Endothelial cell of umbilical vein (primary cell): ENCODE data around the gene HEXIM1. TPM values are rescaled to one million over a fixed set of nuclear protein-coding genes. Genes with fewer than 3 reads are reported as not detected.

ENCODE experiments used
- BruUV-seq: library from RNA; stranded (reverse); fragments of 400-500 nt; replicated peaks from 2 replicates; lab custom pipeline; 2021; lab: Mats Ljungman, UMichigan
- CTCF ChIA-PET: fragments of 300-600, 350-600 bp; sonication (Branson Sonifier 250); formaldehyde crosslinking; loops from one replicate; lab custom pipeline; 2021; ENCODE audit warnings: antibody characterized with exemption, inconsistent platforms; lab: Charles Lee
- POLR2A ChIA-PET: fragments of 300-600, 350-600 bp; sonication (Branson Sonifier 250); formaldehyde crosslinking; loops from one replicate; lab custom pipeline; 2021; ENCODE audit warnings: antibody characterized with exemption, inconsistent platforms; lab: Charles Lee
- DNase-seq: peaks from one replicate; pipeline ENCODE4 v3.0.0-alpha.2; 2011; ENCODE audit warnings: low read depth, low spot score
- FAIRE-seq: peaks from 2 replicates; lab custom pipeline; 2011; peaks lifted over from hg19 to GRCh38; lab: Jason Lieb, UNC
- H2AFZ ChIP-seq: 2 replicates; pipeline ENCODE4 v1.6.0; 2012; ENCODE audit warnings: low read depth, low read length, control low read depth, inconsistent platforms
- H3K27ac ChIP-seq: 2 replicates; pipeline ENCODE4 v1.5.1; 2011; ENCODE audit warnings: low read depth, mild to moderate bottlenecking, control low read depth, low read length, moderate library complexity; ENCODE audit not compliant: insufficient read depth
- H3K27me3 ChIP-seq, 2 experiments: 2 replicates each; pipeline versions ENCODE4 v1.6.0 to v1.6.1; 2011; ENCODE audit warnings: low read length in 2 of 2, mixed read lengths in 1 of 2; ENCODE audit not compliant: control insufficient read depth in 2 of 2, insufficient read depth in 2 of 2
- H3K36me3 ChIP-seq, 2 experiments: 2 replicates in 1 of 2; 3 replicates in 1 of 2; pipeline ENCODE4 v1.5.1; 2011; ENCODE audit warnings: low read length in 2 of 2, mild to moderate bottlenecking in 1 of 2, moderate library complexity in 1 of 2; ENCODE audit not compliant: control insufficient read depth in 2 of 2, insufficient read depth in 2 of 2; ENCODE audit errors: extremely low read depth in 1 of 2
- H3K4me1 ChIP-seq: 3 replicates; pipeline ENCODE4 v1.5.1; 2011; ENCODE audit warnings: mild to moderate bottlenecking, low read length; ENCODE audit not compliant: control insufficient read depth, insufficient read depth; ENCODE audit errors: extremely low read depth
- H3K4me2 ChIP-seq: 2 replicates; pipeline ENCODE4 v1.6.1; 2011; ENCODE audit warnings: low read length, control low read depth, mixed read lengths; ENCODE audit not compliant: insufficient read depth
- H3K4me3 ChIP-seq, 3 experiments: fragments of 200-600 bp in 1 of 3; sonication (generic), shearing (Covaris generic) in 1 of 3; replicated peaks in 1 of 3; 2 replicates each; pipeline ENCODE4 v1.5.1; 2011 to 2016; ENCODE audit warnings: control low read depth in 3 of 3, low read length in 3 of 3, mild to moderate bottlenecking in 2 of 3, inconsistent platforms in 1 of 3, low read depth in 1 of 3, moderate library complexity in 1 of 3; ENCODE audit not compliant: insufficient read depth in 1 of 3
- H3K79me2 ChIP-seq: 2 replicates; pipeline ENCODE4 v1.6.0; 2012; ENCODE audit warnings: low read length, inconsistent platforms; ENCODE audit not compliant: control insufficient read depth, insufficient read depth
- H3K9ac ChIP-seq: replicated peaks from 2 replicates; pipeline ENCODE3; 2011; ENCODE audit warnings: low read length, control low read depth; ENCODE audit not compliant: insufficient read depth; ENCODE audit errors: extremely low read depth
- H3K9me1 ChIP-seq: replicated peaks from 3 replicates; pipeline ENCODE4 v1.6.0; 2011; ENCODE audit warnings: mild to moderate bottlenecking, low read length; ENCODE audit not compliant: control insufficient read depth, insufficient read depth; ENCODE audit errors: extremely low read depth
- H3K9me3 ChIP-seq: replicated peaks from 2 replicates; pipeline ENCODE4 v1.5.1; 2012; ENCODE audit warnings: low read length, inconsistent platforms; ENCODE audit not compliant: control insufficient read depth, insufficient read depth
- H4K20me1 ChIP-seq: replicated peaks from 2 replicates; pipeline ENCODE3; 2011; ENCODE audit warnings: mild to moderate bottlenecking, low read length; ENCODE audit not compliant: control insufficient read depth, insufficient read depth; ENCODE audit errors: extremely low read depth
- EZH2 ChIP-seq: IDR thresholded peaks from 2 replicates; pipeline ENCODE4 v1.6.1; 2012; ENCODE audit warnings: borderline replicate concordance, low read depth, mild to moderate bottlenecking, moderate library complexity, low read length, inconsistent platforms; ENCODE audit not compliant: severe bottlenecking
- FOS ChIP-seq: IDR thresholded peaks from 2 replicates; pipeline ENCODE4 v1.6.1; 2011; ENCODE audit warnings: mild to moderate bottlenecking, low read length, moderate library complexity, borderline replicate concordance; ENCODE audit not compliant: insufficient read depth
- GATA2 ChIP-seq: IDR thresholded peaks from 2 replicates; pipeline ENCODE4 v1.7.0; 2011; ENCODE audit warnings: low read depth, mild to moderate bottlenecking, moderate library complexity, mixed read lengths, low read length; ENCODE audit not compliant: insufficient read length, insufficient read depth
- JUN ChIP-seq: IDR thresholded peaks from 2 replicates; pipeline ENCODE4 v1.6.1; 2011; ENCODE audit warnings: borderline replicate concordance, low read depth; ENCODE audit not compliant: insufficient read length, insufficient read depth
- MYC ChIP-seq: IDR thresholded peaks from one replicate; pipeline ENCODE4 v1.6.1; 2011; ENCODE audit warnings: mild to moderate bottlenecking, low read depth, low read length
- POLR2A ChIP-seq: IDR thresholded peaks from 2 replicates; pipeline ENCODE4 v1.6.1; 2012; ENCODE audit warnings: low read depth, mild to moderate bottlenecking, control low read depth, low read length
- POLR2AphosphoS5 ChIP-seq: IDR thresholded peaks from 2 replicates; pipeline ENCODE4 v1.6.1; 2012; ENCODE audit warnings: low read depth, mild to moderate bottlenecking, control low read depth, low read length, moderate library complexity; ENCODE audit not compliant: insufficient read depth
- dilution Hi-C: fragments of 300-500 bp; cut with MboI; formaldehyde crosslinking; loops from one replicate; pipeline ENCODE4 v1.15.0; 2019; ENCODE audit warnings: low sequenced_read_pairs; ENCODE audit not compliant: extremely low pct_ligation_motif_present
- intact Hi-C: fragments of 100-400 bp; cut with micrococcal nuclease; formaldehyde crosslinking; loops from one replicate; pipeline ENCODE4 v1.10.0; 2022
- polyA plus RNA-seq, 4 experiments: library from polyadenylated mRNA; depleted of rRNA in 3 of 4; stranded (reverse) in 3 of 4; unstranded in 1 of 4; fragments of >200 nt; gene quantifications; 2 replicates each; pipeline versions ENCODE4 v1.2.1 to v1.2.3, GENCODE V29; 2011 to 2012; ENCODE audit warnings: missing spikeins in 1 of 4
- total RNA-seq: library from RNA; stranded (reverse); gene quantifications from 2 replicates; pipeline ENCODE4 v1.2.3, GENCODE V29; 2021
- TF ChIP-seq, protein P1 (sequence below): IDR thresholded peaks from 2 replicates; pipeline ENCODE4 v1.6.1; 2011; ENCODE audit not compliant: insufficient read depth, insufficient read length
- TF ChIP-seq, protein P2 (sequence below), 2 donors: IDR thresholded peaks; 1 replicate in 1 of 2; 2 replicates in 1 of 2; pipeline ENCODE4 v1.5.1; 2011; ENCODE audit warnings: low read length in 2 of 2, mild to moderate bottlenecking in 2 of 2, moderate library complexity in 2 of 2, control low read depth in 1 of 2, inconsistent platforms in 1 of 2, low read depth in 1 of 2; ENCODE audit not compliant: insufficient read depth in 1 of 2; ENCODE audit errors: extremely low read depth in 1 of 2

HEXIM1 gene
- total and polyA plus RNA-seq, 2 donors (not counting 3 experiments of a cell fraction or from before 2014, with no cell fraction given), result 7.0 to 20.0 TPM

DNA sequence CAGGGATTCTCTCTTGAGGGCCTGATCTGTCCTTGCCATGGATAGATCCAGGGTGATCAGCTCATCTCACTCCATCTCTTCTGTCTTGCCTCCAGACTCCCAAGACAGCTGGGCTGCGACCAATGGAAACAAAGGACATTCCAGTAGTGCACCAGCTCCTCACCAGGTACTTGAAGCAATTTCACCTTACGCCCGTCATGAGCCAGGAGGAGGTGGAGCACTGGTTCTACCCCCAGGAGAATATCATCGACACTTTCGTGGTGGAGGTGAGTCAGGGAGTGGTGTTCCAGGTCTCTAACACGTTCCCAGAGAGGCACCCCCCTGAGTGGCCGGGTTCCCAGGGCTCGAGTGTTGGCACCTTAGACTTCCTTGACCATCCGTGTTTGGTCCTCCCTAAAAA is 45.4 kb upstream of the HEXIM1 start:
- intact Hi-C loops (no loop called here), dilution Hi-C loops (no loop called here)
- no peak overlapping the region for H3K9ac ChIP-seq
- no peak overlapping the region for H3K4me3 ChIP-seq
- FAIRE-seq, result no peak
- no peak overlapping the region for H3K4me2 ChIP-seq
- no peak for DNase-seq
- no peak overlapping the region for H3K27ac ChIP-seq
- H3K79me2 ChIP-seq, result no peaks in the 10 kb centered on the region
- no peaks in the 10 kb centered on the region for H3K4me1 ChIP-seq
- CTCF ChIA-PET, result interaction anchor here (4.3 kb wide), 1 partner anchor 32 kb away, joined by 26 read pairs; the partner anchor contains the start of gene ACBD4
- no peaks in the 10 kb centered on the region for H4K20me1 ChIP-seq
- no peaks in the 10 kb centered on the region for H3K27me3 ChIP-seq
- H3K36me3 ChIP-seq, result peaks cover 36 to 68% of the 10 kb centered on the region in 2 experiments
- H3K9me1 ChIP-seq, result no peaks in the 10 kb centered on the region
- no peaks in the 10 kb centered on the region for H3K9me3 ChIP-seq
- POLR2A ChIA-PET, result no interaction called here
- TF ChIP-seq JUN (no peak), EZH2 (no peak), POLR2A (no peak), FOS (no peak), GATA2 (no peak), POLR2AphosphoS5 (no peak), MYC (no peak)
- TF ChIP-seq, protein P1, sequence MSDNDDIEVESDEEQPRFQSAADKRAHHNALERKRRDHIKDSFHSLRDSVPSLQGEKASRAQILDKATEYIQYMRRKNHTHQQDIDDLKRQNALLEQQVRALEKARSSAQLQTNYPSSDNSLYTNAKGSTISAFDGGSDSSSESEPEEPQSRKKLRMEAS, result no peak
- TF ChIP-seq, protein P2, sequence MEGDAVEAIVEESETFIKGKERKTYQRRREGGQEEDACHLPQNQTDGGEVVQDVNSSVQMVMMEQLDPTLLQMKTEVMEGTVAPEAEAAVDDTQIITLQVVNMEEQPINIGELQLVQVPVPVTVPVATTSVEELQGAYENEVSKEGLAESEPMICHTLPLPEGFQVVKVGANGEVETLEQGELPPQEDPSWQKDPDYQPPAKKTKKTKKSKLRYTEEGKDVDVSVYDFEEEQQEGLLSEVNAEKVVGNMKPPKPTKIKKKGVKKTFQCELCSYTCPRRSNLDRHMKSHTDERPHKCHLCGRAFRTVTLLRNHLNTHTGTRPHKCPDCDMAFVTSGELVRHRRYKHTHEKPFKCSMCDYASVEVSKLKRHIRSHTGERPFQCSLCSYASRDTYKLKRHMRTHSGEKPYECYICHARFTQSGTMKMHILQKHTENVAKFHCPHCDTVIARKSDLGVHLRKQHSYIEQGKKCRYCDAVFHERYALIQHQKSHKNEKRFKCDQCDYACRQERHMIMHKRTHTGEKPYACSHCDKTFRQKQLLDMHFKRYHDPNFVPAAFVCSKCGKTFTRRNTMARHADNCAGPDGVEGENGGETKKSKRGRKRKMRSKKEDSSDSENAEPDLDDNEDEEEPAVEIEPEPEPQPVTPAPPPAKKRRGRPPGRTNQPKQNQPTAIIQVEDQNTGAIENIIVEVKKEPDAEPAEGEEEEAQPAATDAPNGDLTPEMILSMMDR (IDR thresholded peaks at IDR 0.05; ENCODE audit: extremely low read depth in 1 of 2, insufficient read depth in 1 of 2, low read depth in 1 of 2, low read length in 2 of 2), result no peak
- no TSS peak for BruUV-seq
- no peak overlapping the region for H2AFZ ChIP-seq
